ENCODE data around the gene JAML. TPM values are rescaled to one million over a fixed set of nuclear protein-coding genes. Genes with fewer than 3 reads are reported as not detected.

JAML gene
- polyA plus RNA-seq, 1 donor from 2014 or later, result 0.28 TPM

- Histone ChIP-seq H4K20me1 (ENCODE audit: insufficient read depth) (no peaks in the 10 kb centered on the region), H3K36me3 (ENCODE audit: insufficient read depth, low read length) (no peaks in the 10 kb centered on the region), H3K9me2 (ENCODE audit: insufficient read depth, low read length) (no peaks in the 10 kb centered on the region), H3K4me3 (ENCODE audit: low read length) (no peak overlapping the region), H3K9ac (ENCODE audit: low read length) (no peak overlapping the region), H3K9me3 (ENCODE audit: low read length) (no peaks in the 10 kb centered on the region), H2AFZ (ENCODE audit: low read depth, low read length) (no peak overlapping the region), H3K27me3 (ENCODE audit: insufficient read depth, low read depth, low read length) (no peaks in the 10 kb centered on the region), H3F3A (ENCODE audit: insufficient read depth, low read length, poor library complexity, severe bottlenecking) (no peaks in the 10 kb centered on the region), H3K27ac (ENCODE audit: low read length) (no peak overlapping the region), H3K4me2 (ENCODE audit: low read length) (no peak overlapping the region), H3K79me2 (replicated peaks; ENCODE audit: insufficient read depth, low read length) (no peaks in the 10 kb centered on the region)
- TF ChIP-seq EP300 (conservative IDR thresholded peaks at IDR 0.05; ENCODE audit: poor library complexity, severe bottlenecking), result no peak
- TF ChIP-seq TAF1 (IDR thresholded peaks at IDR 0.05; ENCODE audit: low read depth), result no peak
Measured at GRCh38 chr11:118200497-118200896, 24.3 kb downstream of the JAML start.

GRCh38 chr11:118199135-118199534 lies 25.7 kb downstream of the JAML start:
- Histone ChIP-seq H3K79me2 (replicated peaks; ENCODE audit: insufficient read depth, low read length) (no peaks in the 10 kb centered on the region), H3K9me3 (ENCODE audit: low read length) (no peaks in the 10 kb centered on the region), H4K20me1 (ENCODE audit: insufficient read depth) (no peaks in the 10 kb centered on the region), H3K27me3 (ENCODE audit: insufficient read depth, low read depth, low read length) (no peaks in the 10 kb centered on the region), H3K9ac (ENCODE audit: low read length) (no peak overlapping the region), H2AFZ (ENCODE audit: low read depth, low read length) (no peak overlapping the region), H3K4me2 (ENCODE audit: low read length) (no peak overlapping the region), H3K27ac (ENCODE audit: low read length) (no peak overlapping the region), H3K4me3 (ENCODE audit: low read length) (no peak overlapping the region), H3K9me2 (ENCODE audit: insufficient read depth, low read length) (no peaks in the 10 kb centered on the region), H3F3A (ENCODE audit: insufficient read depth, low read length, poor library complexity, severe bottlenecking) (no peaks in the 10 kb centered on the region), H3K36me3 (ENCODE audit: insufficient read depth, low read length) (no peaks in the 10 kb centered on the region)
- TF ChIP-seq SMC3 (conservative IDR thresholded peaks at IDR 0.05; ENCODE audit: poor library complexity) (no peak), EP300 (conservative IDR thresholded peaks at IDR 0.05; ENCODE audit: poor library complexity, severe bottlenecking) (no peak), POLR2AphosphoS5 (IDR thresholded peaks at IDR 0.05) (no peak)

GRCh38 chr11:118198370-118198769 lies 26.4 kb downstream of the JAML start:
- no peak overlapping the region for H3K4me3 ChIP-seq (ENCODE audit: low read length)

More at GRCh38 chr11:118198370-118198769, 26.4 kb downstream of the JAML start:
- no peak overlapping the region for H3K9ac ChIP-seq (ENCODE audit: low read length)
- no peaks in the 10 kb centered on the region for H3K9me2 ChIP-seq (ENCODE audit: insufficient read depth, low read length)
- H3K36me3 ChIP-seq (ENCODE audit: insufficient read depth, low read length), result no peaks in the 10 kb centered on the region
- no peaks in the 10 kb centered on the region for H3K9me3 ChIP-seq (ENCODE audit: low read length)
- H3F3A ChIP-seq (ENCODE audit: insufficient read depth, low read length, poor library complexity, severe bottlenecking), result no peaks in the 10 kb centered on the region
- H3K27me3 ChIP-seq (ENCODE audit: insufficient read depth, low read depth, low read length), result no peaks in the 10 kb centered on the region
- TF ChIP-seq SMC3 (conservative IDR thresholded peaks at IDR 0.05; ENCODE audit: poor library complexity) (peak; percentile 71), EZH2 (IDR thresholded peaks at IDR 0.05; ENCODE audit: borderline replicate concordance, insufficient read depth, low read length, poor library complexity, severe bottlenecking) (no peak), RAD21 (conservative IDR thresholded peaks at IDR 0.05) (peak; percentile 70)
- TF ChIP-seq, protein P1, sequence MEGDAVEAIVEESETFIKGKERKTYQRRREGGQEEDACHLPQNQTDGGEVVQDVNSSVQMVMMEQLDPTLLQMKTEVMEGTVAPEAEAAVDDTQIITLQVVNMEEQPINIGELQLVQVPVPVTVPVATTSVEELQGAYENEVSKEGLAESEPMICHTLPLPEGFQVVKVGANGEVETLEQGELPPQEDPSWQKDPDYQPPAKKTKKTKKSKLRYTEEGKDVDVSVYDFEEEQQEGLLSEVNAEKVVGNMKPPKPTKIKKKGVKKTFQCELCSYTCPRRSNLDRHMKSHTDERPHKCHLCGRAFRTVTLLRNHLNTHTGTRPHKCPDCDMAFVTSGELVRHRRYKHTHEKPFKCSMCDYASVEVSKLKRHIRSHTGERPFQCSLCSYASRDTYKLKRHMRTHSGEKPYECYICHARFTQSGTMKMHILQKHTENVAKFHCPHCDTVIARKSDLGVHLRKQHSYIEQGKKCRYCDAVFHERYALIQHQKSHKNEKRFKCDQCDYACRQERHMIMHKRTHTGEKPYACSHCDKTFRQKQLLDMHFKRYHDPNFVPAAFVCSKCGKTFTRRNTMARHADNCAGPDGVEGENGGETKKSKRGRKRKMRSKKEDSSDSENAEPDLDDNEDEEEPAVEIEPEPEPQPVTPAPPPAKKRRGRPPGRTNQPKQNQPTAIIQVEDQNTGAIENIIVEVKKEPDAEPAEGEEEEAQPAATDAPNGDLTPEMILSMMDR (IDR thresholded peaks at IDR 0.05; ENCODE audit: poor library complexity, severe bottlenecking), result peak; percentile 66
- no peak overlapping the region for H3K4me2 ChIP-seq (ENCODE audit: low read length)
- no peak overlapping the region for H3K27ac ChIP-seq (ENCODE audit: low read length)
- H2AFZ ChIP-seq (ENCODE audit: low read depth, low read length), result no peak overlapping the region
- no peaks in the 10 kb centered on the region for H4K20me1 ChIP-seq (ENCODE audit: insufficient read depth)
- no peaks in the 10 kb centered on the region for H3K79me2 ChIP-seq (replicated peaks; ENCODE audit: insufficient read depth, low read length)

All from neural cell (in vitro differentiated cells).